AG04449 (cell line): ENCODE measurements around the gene CYP2S1.
"Not testable (repeated sequence)": the region's sequence is repeated elsewhere in the genome, so short reads cannot be mapped to it uniquely, and the experiment has no call there.

Source experiments
- CTCF ChIA-PET: fragments of 350-600 bp; formaldehyde crosslinking; extraction: SDS; loops from one replicate; lab custom pipeline; 2021; ENCODE audit warnings: antibody characterized with exemption; lab: Yijun Ruan, JAX
- POLR2A ChIA-PET: fragments of 400-600, 350-600 bp; formaldehyde crosslinking; extraction: SDS; loops from one replicate; lab custom pipeline; 2020; ENCODE audit warnings: antibody characterized with exemption, inconsistent platforms; lab: Yijun Ruan, JAX
- DNase-seq: peaks from one replicate; pipeline ENCODE4 v3.0.0-alpha.2; 2010; ENCODE audit warnings: low read depth, low spot score
- H3K4me3 ChIP-seq: 2 replicates; pipeline ENCODE4 v1.5.1; 2011; ENCODE audit warnings: low read depth, mild to moderate bottlenecking, control low read depth, low read length
- CTCF ChIP-seq: IDR thresholded peaks from one replicate; pipeline ENCODE4 v1.5.1; 2011; ENCODE audit warnings: mild to moderate bottlenecking, moderate library complexity, low read length, control low read depth, inconsistent platforms; ENCODE audit not compliant: insufficient read depth; ENCODE audit errors: missing control alignments

The CYP2S1 gene

GRCh38 chr19:41226874-41227390, 33.9 kb downstream of the CYP2S1 start:
- ChIA-PET CTCF (interaction anchor here (0.7 to 4.3 kb wide), 6 partner anchors 22 to 75 kb away, joined by 3 to 24 read pairs (median 3); partner anchors contain the start of gene HNRNPUL1), POLR2A (interaction anchor here (0.6 to 4.0 kb wide), 7 partner anchors 9 to 137 kb away, joined by 3 to 28 read pairs (median 3); partner anchors contain the start of genes B9D2 and HNRNPUL1)
- DNase-seq: no peak
- H3K4me3 ChIP-seq: peak overlapping the region; percentile 46
- no peak for TF ChIP-seq CTCF

DNA sequence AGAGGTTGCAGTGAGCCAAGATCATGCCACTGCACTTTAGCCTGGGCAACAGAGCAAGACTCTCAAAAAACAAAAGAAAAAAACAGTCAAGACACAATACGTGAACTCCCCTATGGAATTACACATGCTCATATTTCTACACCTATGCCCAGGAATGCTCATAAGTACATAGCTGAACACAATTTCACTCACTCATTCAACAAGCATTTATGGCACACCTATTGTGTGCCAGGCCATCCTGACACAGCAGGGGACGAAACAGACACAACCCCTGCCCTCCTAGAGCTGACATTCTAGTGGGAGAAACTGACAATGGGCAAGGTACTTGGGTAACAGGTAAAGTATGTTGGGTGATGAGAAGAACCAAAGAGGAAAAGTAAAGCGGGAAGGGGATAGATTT, 35.5 kb downstream of the CYP2S1 start:
- ChIA-PET POLR2A (interaction anchor here (4.0 kb wide), 1 partner anchor 35 kb away, joined by 28 read pairs; the partner anchor contains the start of gene HNRNPUL1), CTCF (interaction anchor here (1.0 to 2.3 kb wide), 4 partner anchors 19 to 34 kb away, joined by 3 to 9 read pairs (median 4); no protein-coding TSS in a partner anchor)
- TF ChIP-seq CTCF: no peak
- no peak for DNase-seq
- H3K4me3 ChIP-seq: no peak overlapping the region

DNA sequence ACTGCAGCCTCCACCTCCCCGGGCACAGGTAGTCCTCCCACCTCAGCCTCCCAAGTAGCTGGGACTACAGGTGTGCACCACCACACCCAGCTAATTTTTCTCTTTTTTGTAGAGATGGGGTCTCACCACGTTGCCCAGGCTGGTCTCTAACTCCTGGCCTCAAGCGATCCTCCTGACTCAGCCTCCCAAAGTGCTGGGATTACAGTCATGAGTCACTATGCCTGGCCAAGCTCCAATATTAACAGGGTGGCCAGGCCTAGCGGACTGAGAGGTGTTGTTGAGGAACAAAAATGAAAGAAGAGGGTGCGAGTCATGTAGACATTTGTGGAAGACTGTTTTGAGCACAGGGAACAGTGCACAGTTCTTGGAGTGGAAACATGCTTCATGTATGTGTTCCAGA, 36.3 kb downstream of the CYP2S1 start:
- DNase-seq, H3K4me3 ChIP-seq, POLR2A ChIA-PET: not testable (repeated sequence)
- CTCF ChIA-PET: interaction anchor here (0.6 to 2.3 kb wide), 5 partner anchors 11 to 33 kb away, joined by 3 to 9 read pairs (median 3); no protein-coding TSS in a partner anchor

DNA sequence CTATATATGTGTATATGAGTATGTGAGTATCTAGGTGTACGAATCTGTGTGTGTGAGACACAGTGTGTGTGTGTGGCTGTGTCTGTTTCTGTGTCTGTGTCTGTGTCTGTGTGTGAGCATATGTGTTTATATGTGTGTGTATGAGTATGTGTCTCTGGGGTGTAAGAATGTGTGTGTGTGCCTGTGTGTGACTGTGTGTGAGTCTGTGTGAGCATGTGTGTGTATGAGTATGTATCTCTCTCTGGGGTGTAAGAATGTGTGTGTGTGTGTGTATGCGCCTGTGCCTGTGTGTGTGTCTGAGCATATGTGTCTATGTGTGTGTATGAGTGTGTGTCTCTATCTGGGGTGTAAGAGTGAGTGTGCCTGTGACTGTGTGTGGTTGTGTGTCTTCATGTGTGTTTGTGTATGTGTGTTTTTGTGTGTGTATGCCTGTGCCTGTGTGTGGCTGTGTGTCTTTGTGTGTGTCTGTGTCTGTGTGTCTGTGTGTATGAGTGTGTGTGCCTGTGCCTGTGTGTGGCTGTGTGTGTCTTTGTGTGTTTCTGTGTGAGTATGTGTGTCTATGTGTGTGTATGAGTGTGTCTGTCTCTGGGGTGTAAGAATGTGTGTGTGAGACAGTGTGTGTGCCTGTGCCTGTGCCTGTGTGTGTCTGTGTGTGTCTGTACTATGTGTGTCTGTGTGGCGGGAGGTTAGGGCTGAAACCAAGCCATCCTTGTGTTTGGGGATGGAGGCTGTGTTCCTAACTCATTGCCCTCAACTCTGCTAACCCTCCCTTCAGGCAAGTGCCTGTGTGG, 37.2 kb downstream of the CYP2S1 start:
- TF ChIP-seq CTCF: no peak
- no peak overlapping the region for H3K4me3 ChIP-seq
- POLR2A ChIA-PET: interaction anchor here (0.6 kb wide), 1 partner anchor 682 kb away, joined by 3 read pairs; no protein-coding TSS in a partner anchor
- DNase-seq: no peak
- CTCF ChIA-PET: no interaction called here

DNA sequence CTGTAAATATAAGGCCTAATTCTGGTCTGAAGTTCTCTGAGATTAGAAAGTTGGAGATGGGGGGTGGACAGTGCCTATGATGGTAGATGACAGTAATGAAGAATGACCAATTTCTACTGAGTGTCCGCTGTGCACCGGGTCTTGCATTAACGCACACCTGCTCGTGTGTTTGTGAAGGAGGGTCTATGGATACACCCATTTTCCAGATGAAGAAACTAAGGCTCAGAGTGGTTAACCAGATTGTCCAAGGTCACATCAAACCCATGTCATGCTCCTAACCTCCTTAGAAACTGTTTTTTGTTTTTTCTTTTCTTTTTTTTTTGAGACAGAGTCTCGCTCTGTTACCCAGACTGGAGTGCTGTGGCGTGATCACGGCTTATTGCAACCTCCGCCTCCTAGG, 39.7 kb downstream of the CYP2S1 start:
- no peak overlapping the region for H3K4me3 ChIP-seq
- no peak for DNase-seq
- ChIA-PET CTCF (interaction anchor here (1.2 kb wide), 1 partner anchor 29 kb away, joined by 3 read pairs; no protein-coding TSS in a partner anchor), POLR2A (interaction anchor here (0.8 kb wide), 1 partner anchor 89 kb away, joined by 3 read pairs; no protein-coding TSS in a partner anchor)
- TF ChIP-seq CTCF: no peak

- H3K4me3 ChIP-seq: no peak overlapping the region
- ChIA-PET POLR2A (interaction anchor here (0.5 to 0.9 kb wide), 2 partner anchors 11 to 13 kb away, joined by 3 to 5 read pairs; no protein-coding TSS in a partner anchor), CTCF (interaction anchor here (1.1 to 1.8 kb wide), 3 partner anchors 10 to 30 kb away, joined by 3 to 7 read pairs (median 3); no protein-coding TSS in a partner anchor)
- no peak for TF ChIP-seq CTCF
- no peak for DNase-seq
These were observed 40.8 kb downstream of the CYP2S1 start for GRCh38 chr19:41233748-41234240.
